WTC11 (cell line): ENCODE measurements around the gene SMCR8.

Source experiments
- ELF4 ChIP-seq: sonication (generic); formaldehyde crosslinking; IDR thresholded peaks from 2 replicates; pipeline ENCODE4 v1.8.1; 2022; ENCODE audit warnings: low read depth, mild to moderate bottlenecking, moderate library complexity, missing genetic modification reagents
- JUN ChIP-seq: sonication (generic); formaldehyde crosslinking; IDR thresholded peaks from 2 replicates; pipeline ENCODE4 v1.8.0; 2023; ENCODE audit warnings: mild to moderate bottlenecking, missing genetic modification reagents
- TEAD1 ChIP-seq: sonication (generic); formaldehyde crosslinking; IDR thresholded peaks from 2 replicates; pipeline ENCODE4 v1.8.0; 2022; ENCODE audit warnings: mild to moderate bottlenecking, missing genetic modification reagents

- no peak for TF ChIP-seq TEAD1 (CRISPR knock-in tag)
- no peak for TF ChIP-seq JUN (CRISPR knock-in tag)
- TF ChIP-seq ELF4 (CRISPR knock-in tag), result no peak
These were observed 6.2 kb downstream of the SMCR8 start for GRCh38 chr17:18321309-18321708.
